GM18861 (cell line): ENCODE measurements around the gene ART1.
"Not testable (repeated sequence)": the region's sequence is repeated elsewhere in the genome, so short reads cannot be mapped to it uniquely, and the experiment has no call there.

Experiments used
- ATAC-seq: cut with Tn5 transposase; IDR thresholded peaks from one replicate; pipeline ENCODE4 v1.9.1; 2021; ENCODE audit not compliant: unreplicated experiment

The ART1 gene

GRCh38 chr11:3632070-3632660 is 12.8 kb upstream of the ART1 start:
- no peak for ATAC-seq

GRCh38 chr11:3635641-3636375 is 9.1 kb upstream of the ART1 start:
- no peak for ATAC-seq

DNA sequence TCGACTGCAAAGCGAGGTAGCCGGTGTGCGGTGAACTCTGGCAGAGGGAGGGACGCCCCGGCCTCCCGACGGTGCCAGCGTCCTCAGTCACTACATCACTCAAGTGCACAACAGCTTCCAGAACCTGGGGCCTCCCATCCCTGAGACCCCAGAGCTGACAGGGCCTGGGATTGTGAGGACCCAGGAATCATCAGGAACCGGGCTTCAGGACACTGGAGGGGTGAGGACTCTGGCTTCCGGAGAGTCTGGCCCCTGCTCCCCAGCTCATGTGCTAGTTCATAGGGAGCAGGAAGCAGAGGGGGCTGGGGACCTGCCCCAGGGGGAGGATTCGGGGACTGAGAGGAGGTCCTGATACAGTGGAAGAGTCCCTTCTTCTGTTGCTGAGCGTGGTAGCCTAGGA is 7.7 kb upstream of the ART1 start:
- no peak for ATAC-seq

DNA sequence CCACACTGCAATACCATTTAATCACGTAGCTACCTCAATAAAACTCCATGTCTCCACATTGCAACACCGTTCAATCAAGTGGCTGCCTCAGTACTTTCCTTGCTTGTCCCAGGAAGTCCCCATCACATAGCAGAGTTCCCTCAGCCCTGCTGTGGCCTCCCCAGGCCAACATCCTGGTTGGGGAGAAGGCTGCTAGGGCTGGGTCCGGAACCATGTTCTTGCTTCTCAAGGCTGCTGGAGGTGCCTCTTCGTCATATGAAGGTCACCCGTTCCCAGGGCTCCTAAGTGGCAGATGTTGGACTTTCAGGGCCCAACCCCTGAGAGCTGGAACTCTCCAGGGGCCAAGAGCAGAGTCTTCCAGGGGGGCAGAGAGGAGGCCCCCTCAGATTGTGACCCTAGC is 6.4 kb upstream of the ART1 start:
- ATAC-seq: no peak

DNA sequence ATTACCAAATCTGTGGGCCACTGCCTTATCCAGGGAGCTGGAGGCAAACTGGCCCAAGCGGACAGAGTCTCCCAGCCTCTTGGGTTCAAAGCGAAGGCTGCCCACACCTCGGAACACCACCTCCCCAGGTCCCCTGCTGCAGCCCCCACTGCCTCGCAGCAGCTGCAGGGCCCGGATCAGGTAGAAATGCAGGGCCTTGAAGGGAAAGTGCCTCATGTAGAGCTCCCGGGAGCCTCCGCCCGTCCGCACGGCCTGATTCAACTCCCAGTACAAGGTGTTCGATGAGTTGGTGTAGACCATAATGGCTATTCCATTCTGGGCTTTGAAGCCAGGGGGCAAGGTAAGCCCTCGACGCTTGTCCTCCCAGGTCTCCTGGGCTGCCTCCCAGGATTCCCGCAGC is 5.1 kb upstream of the ART1 start:
- no peak for ATAC-seq

DNA sequence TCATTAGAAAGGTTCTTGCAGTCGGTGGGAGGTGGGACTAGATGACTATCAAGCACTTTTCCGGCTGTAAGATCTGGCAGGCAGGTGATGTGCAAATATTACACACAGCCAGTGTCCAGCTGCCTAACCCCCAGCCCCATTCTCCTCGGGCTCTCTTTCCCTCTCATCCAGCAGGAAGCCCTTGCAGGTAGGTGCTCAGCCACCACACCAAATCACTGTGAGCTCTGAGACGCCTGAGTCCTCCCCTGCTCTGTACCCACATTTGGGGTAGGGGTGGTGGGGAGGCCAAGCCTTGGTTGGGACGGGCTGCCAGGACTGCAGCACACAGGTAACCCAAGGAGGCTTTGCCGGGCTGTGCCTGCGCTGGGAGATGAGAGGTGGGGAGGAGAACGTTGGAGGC is 3.7 kb upstream of the ART1 start:
- no peak for ATAC-seq

DNA sequence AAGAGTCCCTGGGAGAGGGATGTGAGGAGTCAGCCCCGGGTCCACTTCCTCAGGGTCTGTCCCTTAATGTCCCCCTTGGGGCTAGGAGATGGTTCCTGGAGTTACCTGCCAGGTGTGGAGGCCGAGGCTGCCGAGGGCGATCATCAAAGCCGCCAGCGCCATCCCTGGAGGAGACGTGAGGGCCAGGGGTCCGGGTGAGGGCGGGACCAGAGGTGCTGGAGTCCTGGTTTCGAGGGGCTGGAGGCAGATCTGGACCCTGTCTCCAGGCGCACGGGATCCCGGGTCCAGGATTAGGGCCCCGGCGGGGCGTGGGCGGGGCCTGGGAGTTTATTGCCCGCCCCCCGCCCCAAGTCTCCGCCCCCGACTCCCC is 3.2 kb upstream of the ART1 start, which contains the start of gene ART5:
Gene ART5 (minus strand): TSS at position 292 of the 370 bp plus-strand sequence. CDS start 130 bp downstream, at position 162.
- no peak for ATAC-seq

DNA sequence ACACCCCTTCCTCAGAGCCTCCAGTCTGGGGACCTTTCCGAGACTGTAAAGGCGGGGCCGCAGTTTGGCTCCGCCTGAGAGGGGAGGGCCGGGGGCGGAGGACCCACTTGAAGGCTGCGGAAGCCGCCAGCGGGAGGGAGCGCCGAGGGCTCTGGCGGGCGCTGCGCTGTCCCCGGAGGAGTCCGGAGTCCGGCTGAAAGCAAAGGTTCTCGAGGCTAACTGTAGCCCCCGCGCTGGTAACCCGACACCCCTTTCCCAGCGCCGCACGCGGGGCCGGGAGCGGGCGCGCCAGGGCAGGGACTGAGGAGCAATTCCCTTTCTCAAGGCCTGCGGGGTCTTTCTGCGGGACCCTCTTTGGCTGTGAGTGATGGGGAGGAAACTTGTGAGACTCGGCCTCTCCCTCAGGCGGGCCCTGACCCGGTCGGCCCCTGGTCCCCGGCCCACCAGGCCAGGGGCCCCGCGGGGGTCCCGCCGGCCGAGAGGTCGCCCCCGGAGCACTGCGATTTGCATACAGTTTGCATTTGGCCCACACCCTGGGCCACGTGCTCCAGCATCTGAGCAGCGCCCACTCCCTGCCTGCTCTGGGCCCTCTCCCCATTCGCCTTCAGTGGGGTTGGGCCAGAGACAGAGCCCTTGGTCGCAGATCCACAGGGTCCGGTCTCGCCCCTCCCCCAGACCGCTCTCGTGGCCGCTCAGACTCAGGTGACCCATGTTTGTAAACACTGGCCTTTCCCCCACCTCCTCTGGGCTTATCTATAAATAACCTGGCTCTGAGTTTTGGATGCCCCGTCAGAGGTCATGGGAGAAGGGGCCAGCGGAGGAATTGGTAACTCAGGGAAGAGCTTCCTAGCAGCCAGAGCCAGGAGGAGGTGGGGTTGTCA is 2.6 kb upstream of the ART1 start:
- no peak for ATAC-seq

- ATAC-seq: not testable (repeated sequence)
These were observed 1.8 kb upstream of the ART1 start for GRCh38 chr11:3643102-3643546.

- ATAC-seq: no peak
These were observed 624 bp downstream of the ART1 start for GRCh38 chr11:3645552-3645951.

DNA sequence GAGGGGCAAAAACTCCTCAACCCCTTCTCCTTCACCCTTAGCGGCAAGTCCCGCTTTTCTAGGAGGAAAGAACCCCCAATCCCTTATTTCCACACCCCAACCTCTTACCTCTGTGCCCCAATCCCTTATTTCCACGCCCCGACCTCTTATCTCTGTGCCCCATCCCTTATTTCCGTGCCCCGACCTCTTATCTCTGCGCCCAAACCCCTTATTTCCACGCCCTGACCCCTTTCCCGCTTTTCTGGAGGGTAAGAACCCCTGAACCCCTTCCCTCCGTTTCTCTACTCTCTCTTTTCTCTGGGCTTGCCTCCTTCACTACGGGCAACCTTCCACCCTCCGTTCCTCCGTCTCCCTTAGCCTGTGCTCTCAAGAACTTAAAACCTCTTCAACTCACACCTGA is 3.9 kb downstream of the ART1 start:
- not testable (repeated sequence) for ATAC-seq

DNA sequence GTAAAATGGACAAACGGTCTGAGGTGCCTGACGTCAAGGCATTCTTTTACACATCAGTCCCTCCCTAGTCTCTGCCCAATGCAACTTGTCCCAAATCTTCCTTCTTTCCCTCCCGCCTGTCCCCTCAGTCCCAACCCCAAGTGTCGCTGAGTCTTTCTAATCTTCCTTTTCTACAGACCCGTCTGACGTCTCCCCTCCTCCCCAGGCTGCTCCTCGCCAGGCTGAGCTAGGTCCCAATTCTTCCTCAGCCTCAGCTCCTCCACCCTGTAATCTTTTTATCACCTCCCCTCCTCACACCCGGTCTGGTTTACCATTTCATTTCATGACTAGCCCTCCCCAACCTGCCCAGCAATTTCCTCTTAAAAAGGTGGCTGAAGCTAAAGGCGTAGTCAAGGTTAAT is 4.4 kb downstream of the ART1 start:
- ATAC-seq: not testable (repeated sequence)

DNA sequence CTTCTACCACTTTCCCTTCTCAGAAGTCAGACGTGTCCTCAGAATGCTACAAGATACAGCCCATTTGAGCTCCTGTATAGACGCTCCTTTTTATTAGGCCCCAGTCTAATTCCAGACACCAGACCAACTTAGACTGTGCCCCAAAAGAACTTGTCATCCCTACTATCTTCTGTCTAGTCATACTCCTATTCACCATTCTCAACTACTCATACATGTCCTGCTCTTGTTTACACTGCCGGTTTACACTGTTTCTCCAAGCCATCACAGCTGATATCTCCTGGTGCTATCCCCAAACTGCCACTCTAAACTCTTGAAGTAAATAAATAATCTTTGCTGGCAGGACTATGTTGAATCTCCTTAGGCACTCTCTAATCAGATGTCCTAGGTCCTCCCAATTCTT is 7.6 kb downstream of the ART1 start:
- not testable (repeated sequence) for ATAC-seq

DNA sequence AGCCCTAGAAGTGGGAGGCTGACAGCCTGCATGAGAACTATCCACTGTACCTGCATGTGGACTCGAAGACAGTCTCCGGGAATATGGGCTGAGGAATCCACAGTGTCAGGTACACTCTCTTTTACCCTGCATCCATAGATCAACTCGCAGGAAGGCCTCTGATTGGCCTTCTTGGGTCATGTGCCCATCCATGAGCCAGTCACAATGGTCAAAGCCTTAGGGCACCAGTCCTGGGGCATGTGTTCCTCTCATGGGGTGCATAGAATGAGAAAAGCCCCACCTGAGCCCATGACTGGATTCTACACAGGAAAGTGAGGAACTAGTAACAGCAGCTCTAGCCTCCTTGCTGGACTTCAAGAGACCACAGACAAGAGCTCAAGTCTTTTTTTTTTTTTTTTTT is 10.6 kb downstream of the ART1 start:
- ATAC-seq: no peak

- ATAC-seq: not testable (repeated sequence)
These were observed 12.4 kb downstream of the ART1 start for GRCh38 chr11:3657331-3657730.

DNA sequence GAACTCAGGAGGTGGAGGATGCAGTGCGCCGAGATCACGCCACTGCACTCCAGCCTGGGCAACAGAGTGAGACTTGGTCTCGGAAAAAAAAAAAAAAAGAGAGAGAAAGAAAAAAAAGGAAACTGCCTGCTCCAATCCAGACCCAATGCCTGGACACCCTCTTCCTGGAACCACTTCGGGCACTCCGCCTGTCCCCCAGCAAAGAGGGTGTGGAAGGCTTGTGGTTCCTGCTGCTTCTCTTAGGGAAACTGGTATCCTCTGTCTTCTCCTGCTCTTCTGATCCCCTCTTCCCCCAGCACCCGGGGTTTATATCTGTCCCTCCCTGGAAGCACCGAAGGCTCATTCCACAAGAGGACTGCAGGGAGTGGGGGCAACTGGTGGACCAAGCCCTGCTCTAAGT is 13.3 kb downstream of the ART1 start:
- ATAC-seq: no peak

- ATAC-seq: no peak
These were observed 14.9 kb downstream of the ART1 start for GRCh38 chr11:3659595-3660515.

GRCh38 chr11:3660960-3661359 is 16.0 kb downstream of the ART1 start:
- no peak for ATAC-seq

- no peak for ATAC-seq
These were observed 17.9 kb downstream of the ART1 start for GRCh38 chr11:3662856-3663255.

DNA sequence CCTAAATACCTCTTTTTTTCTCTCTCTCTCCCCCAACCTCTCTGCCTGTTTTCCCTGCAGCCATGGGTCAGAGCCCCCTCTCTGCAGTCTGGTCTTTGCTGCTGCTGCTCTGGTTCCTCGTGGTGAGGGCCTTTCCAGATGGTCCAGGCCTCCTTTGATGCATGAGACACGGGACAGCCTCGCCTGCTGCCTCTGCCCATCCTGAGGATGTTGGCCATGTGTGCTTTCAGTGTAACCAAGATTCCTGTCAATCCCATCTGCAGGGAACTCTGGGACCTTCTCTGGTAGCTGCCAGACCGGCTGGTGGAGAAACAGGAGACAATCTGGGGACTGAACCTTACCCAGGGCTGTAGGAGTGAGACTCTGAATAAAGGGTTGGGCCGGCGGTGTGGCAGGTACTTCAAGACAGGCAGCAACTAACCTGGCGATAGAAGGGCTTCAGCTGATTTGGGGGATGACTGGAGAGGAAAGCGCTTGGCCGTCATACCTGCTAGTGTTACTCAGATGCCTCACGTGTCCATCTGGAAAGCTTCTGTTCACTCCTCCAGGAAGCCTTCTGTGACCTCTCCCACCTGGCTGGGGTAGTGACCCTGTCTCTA is 19.2 kb downstream of the ART1 start:
- no peak for ATAC-seq
